Spleen (tissue), 7 donors: Measurements from ENCODE around the gene ARL10.

ENCODE experiments used
- CTCF ChIP-seq, 11 experiments: fragments of 200-600 bp in 7 of 11; fragments of 450-650 bp in 4 of 11; sonication (generic) in 4 of 11; IDR thresholded peaks in 8 of 11; conservative IDR thresholded peaks in 3 of 11; 1 replicate in 7 of 11; 2 replicates in 4 of 11; pipeline versions ENCODE4 v1.4.0 to v1.8.0; 2016 to 2021; ENCODE audit warnings: antibody characterized with exemption in 11 of 11, inconsistent platforms in 4 of 11, mild to moderate bottlenecking in 1 of 11
- POLR2A ChIP-seq, 3 donors: fragments of 450-650 bp; IDR thresholded peaks; one replicate each; pipeline ENCODE4 v1.5.1; 2017; ENCODE audit warnings: antibody characterized with exemption in 3 of 3, mild to moderate bottlenecking in 1 of 3
- POLR2AphosphoS5 ChIP-seq, 3 donors: sonication (generic); formaldehyde crosslinking; IDR thresholded peaks; one replicate each; pipeline ENCODE4 v1.5.1; 2017; ENCODE audit warnings: antibody characterized with exemption in 3 of 3
- donor health status: DM: no; HTN: no; CAD: no; lungs with moderate emphysema.
- donor health status: DM: no; HTN: no; CAD: no.
- donor health status: DM: no; HTN: no; CAD: no.

DNA sequence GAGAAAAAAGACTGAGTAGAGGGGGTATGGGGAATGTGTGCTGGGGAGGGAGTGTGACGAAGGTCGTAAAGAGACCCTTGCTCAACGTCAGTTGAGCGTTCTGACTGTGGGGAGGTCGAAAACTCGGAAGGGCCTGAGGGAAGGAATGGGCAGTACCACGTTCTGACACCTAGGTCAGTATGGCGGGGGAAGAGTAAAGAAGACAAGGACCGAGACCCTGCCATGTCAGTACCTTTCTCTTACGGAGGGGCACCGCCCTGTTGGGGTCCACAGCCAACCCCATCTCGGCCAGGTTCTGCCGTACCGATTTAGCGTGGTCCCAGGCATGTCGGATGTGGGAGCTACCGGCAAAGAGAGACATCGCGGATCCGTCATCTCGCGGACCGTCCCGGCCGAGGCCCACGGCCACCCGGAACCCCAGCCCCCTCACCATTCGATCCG, 22.7 kb downstream of the ARL10 start:
- TF ChIP-seq CTCF (IDR thresholded peaks at IDR 0.05 in 8 of 11, conservative IDR thresholded peaks at IDR 0.05 in 3 of 11), result no peak
- no peak for TF ChIP-seq POLR2A (IDR thresholded peaks at IDR 0.05)
- no peak for TF ChIP-seq POLR2AphosphoS5 (IDR thresholded peaks at IDR 0.05)
